ENCODE data around the gene CHRM1. TPM values are rescaled to one million over a fixed set of nuclear protein-coding genes. Genes with fewer than 3 reads are reported as not detected.

CHRM1 gene
- polyA plus RNA-seq, 3 donors, result not detected

GRCh38 chr11:62922653-62923431, 1.7 kb upstream of the CHRM1 start:
- H3K4me1 Mint-ChIP-seq, result peaks cover 20% of the 10 kb centered on the region
- peaks cover 71 to 81% (median 77%) of the 10 kb centered on the region in 3 donors for H3K27me3 Mint-ChIP-seq (ENCODE audit: low read depth in 3 of 3)
- Histone ChIP-seq H3K36me3 (replicated peaks in 1 of 2; ENCODE audit: control insufficient read depth in 1 of 2, insufficient read depth in 2 of 2, low read length in 2 of 2) (no peaks in the 10 kb centered on the region), H3K9ac (ENCODE audit: insufficient read depth, low read length, poor library complexity, severe bottlenecking) (no peak overlapping the region), H3K27ac (ENCODE audit: low read depth in 1 of 2, low read length in 2 of 2) (no peak overlapping the region), H4K20me1 (ENCODE audit: insufficient read depth, low read length) (no peaks in the 10 kb centered on the region), H3K79me2 (ENCODE audit: insufficient read depth, low read length) (no peaks in the 10 kb centered on the region), H3K4me2 (replicated peaks; ENCODE audit: extremely low read depth, low read length, poor library complexity, severe bottlenecking) (no peak overlapping the region), H2AFZ (ENCODE audit: insufficient read depth, low read depth, low read length, poor library complexity, severe bottlenecking) (no peak overlapping the region), H3K27me3 (ENCODE audit: control insufficient read depth in 2 of 2, insufficient read depth in 2 of 2, low read length in 2 of 2) (peaks cover 35 to 61% of the 10 kb centered on the region in 2 donors), H3K9me3 (replicated peaks in 1 of 2; ENCODE audit: control insufficient read depth in 1 of 2, insufficient read depth in 1 of 2, low read length in 2 of 2) (peaks cover 0 to 23% of the 10 kb centered on the region in 2 donors), H3K4me1 (ENCODE audit: control insufficient read depth in 1 of 2, insufficient read depth in 2 of 2, low read length in 2 of 2) (peaks cover 6 to 17% of the 10 kb centered on the region in 2 donors), H3K4me3 (replicated peaks in 1 of 3; ENCODE audit: low read depth in 2 of 3, low read length in 3 of 3) (no peak overlapping the region)
- no peak for TF ChIP-seq CTCF (IDR thresholded peaks at IDR 0.05)
- WGBS (ENCODE audit: insufficient coverage), result 75% methylated on average over 5 of the region's 24 CpGs
- DNase-seq, result no peak
- H3K4me3 Mint-ChIP-seq, result peak overlapping the region in 1 of 2 donors; percentile 90
- H3K36me3 Mint-ChIP-seq, result no peaks in the 10 kb centered on the region
- peak overlapping the region in 1 of 7 donors; percentile 35 for H3K27ac Mint-ChIP-seq
- peaks cover 0 to 19% (median 3%) of the 10 kb centered on the region in 7 donors for H3K9me3 Mint-ChIP-seq
- intact Hi-C loops (cut with micrococcal nuclease), result no loop called here

- no peak for DNase-seq
- Histone ChIP-seq H3K4me1 (ENCODE audit: control insufficient read depth in 1 of 2, insufficient read depth in 2 of 2, low read length in 2 of 2) (peaks cover 6 to 17% of the 10 kb centered on the region in 2 donors), H3K27me3 (ENCODE audit: control insufficient read depth in 2 of 2, insufficient read depth in 2 of 2, low read length in 2 of 2) (peaks cover 28 to 55% of the 10 kb centered on the region in 2 donors), H3K79me2 (ENCODE audit: insufficient read depth, low read length) (no peaks in the 10 kb centered on the region), H3K27ac (ENCODE audit: low read depth in 1 of 2, low read length in 2 of 2) (no peak overlapping the region), H3K4me3 (replicated peaks in 1 of 3; ENCODE audit: low read depth in 2 of 3, low read length in 3 of 3) (no peak overlapping the region), H2AFZ (ENCODE audit: insufficient read depth, low read depth, low read length, poor library complexity, severe bottlenecking) (no peak overlapping the region), H3K4me2 (replicated peaks; ENCODE audit: extremely low read depth, low read length, poor library complexity, severe bottlenecking) (no peak overlapping the region), H3K36me3 (replicated peaks in 1 of 2; ENCODE audit: control insufficient read depth in 1 of 2, insufficient read depth in 2 of 2, low read length in 2 of 2) (no peaks in the 10 kb centered on the region), H3K9me3 (replicated peaks in 1 of 2; ENCODE audit: control insufficient read depth in 1 of 2, insufficient read depth in 1 of 2, low read length in 2 of 2) (peaks cover 0 to 17% of the 10 kb centered on the region in 2 donors), H4K20me1 (ENCODE audit: insufficient read depth, low read length) (no peaks in the 10 kb centered on the region), H3K9ac (ENCODE audit: insufficient read depth, low read length, poor library complexity, severe bottlenecking) (no peak overlapping the region)
- Mint-ChIP-seq H3K9me3 (peaks cover 0 to 19% (median 3%) of the 10 kb centered on the region in 7 donors), H3K27ac (no peak overlapping the region), H3K36me3 (no peaks in the 10 kb centered on the region), H3K27me3 (ENCODE audit: low read depth in 3 of 3) (peaks cover 64 to 76% (median 71%) of the 10 kb centered on the region in 3 donors), H3K4me3 (peak overlapping the region in 1 of 2 donors; percentile 61), H3K4me1 (peaks cover 20% of the 10 kb centered on the region)
- intact Hi-C loops (cut with micrococcal nuclease), result no loop called here
- TF ChIP-seq CTCF (IDR thresholded peaks at IDR 0.05), result no peak
- 87% methylated on average over 4 of the region's 4 CpGs for whole genome bisulfite sequencing (ENCODE audit: insufficient coverage)
Measured at GRCh38 chr11:62922189-62922589, 1.0 kb upstream of the CHRM1 start.

Measured in CD14-positive monocyte (primary cell).